Naive thymus-derived CD4-positive, alpha-beta T cell (primary cell): ENCODE measurements around the gene LANCL2. TPM values are rescaled to one million over a fixed set of nuclear protein-coding genes. Genes with fewer than 3 reads are reported as not detected.

Experiments
- ATAC-seq: fragments of 150-1000 bp; cut with Tn5 transposase; 2 replicates; pipeline ENCODE4 v1.10.0; 2021; ENCODE audit warnings: mild to moderate bottlenecking, moderate library complexity
- CTCF ChIA-PET: fragments of 350-600 bp; sonication (Branson Sonifier 250); formaldehyde crosslinking; loops from one replicate; lab custom pipeline; 2021; ENCODE audit warnings: antibody characterized with exemption; lab: Charles Lee
- POLR2A ChIA-PET: fragments of 350-600 bp; sonication (Branson Sonifier 250); formaldehyde crosslinking; loops from one replicate; lab custom pipeline; 2021; ENCODE audit warnings: antibody characterized with exemption, inconsistent platforms; lab: Charles Lee
- DNase-seq, 9 donors: peaks; one replicate each; pipeline versions ENCODE4 v3.0.0 to v3.0.0-alpha.2; 2020 to 2022; ENCODE audit warnings: mixed read lengths in 1 of 9
- H3K27ac ChIP-seq: one replicate; pipeline ENCODE4 v1.7.0; 2013; ENCODE audit warnings: mild to moderate bottlenecking, low read depth, low read length, moderate library complexity
- H3K27me3 ChIP-seq, 2 donors: one replicate each; pipeline ENCODE4 v1.7.0; 2013; ENCODE audit warnings: low read length in 2 of 2, mild to moderate bottlenecking in 2 of 2, moderate library complexity in 2 of 2; ENCODE audit not compliant: control insufficient read depth in 2 of 2, insufficient read depth in 2 of 2
- H3K36me3 ChIP-seq, 3 experiments: 1 replicate in 2 of 3; 2 replicates in 1 of 3; pipeline ENCODE4 v1.7.0; 2013; ENCODE audit warnings: low read length in 3 of 3, mild to moderate bottlenecking in 3 of 3, moderate library complexity in 1 of 3; ENCODE audit not compliant: insufficient read depth in 3 of 3, control insufficient read depth in 2 of 3
- H3K4me1 ChIP-seq, 2 donors: one replicate each; pipeline ENCODE4 v1.7.0; 2013; ENCODE audit warnings: low read length in 2 of 2, mild to moderate bottlenecking in 2 of 2, moderate library complexity in 1 of 2; ENCODE audit not compliant: control insufficient read depth in 2 of 2, insufficient read depth in 2 of 2
- H3K4me3 ChIP-seq: 2 replicates; pipeline ENCODE4 v1.7.0; 2013; ENCODE audit warnings: mild to moderate bottlenecking, low read length
- H3K9me3 ChIP-seq, 3 experiments: 1 replicate in 2 of 3; 2 replicates in 1 of 3; pipeline ENCODE4 v1.7.0; 2013; ENCODE audit warnings: low read length in 3 of 3; ENCODE audit not compliant: control insufficient read depth in 2 of 3
- H3K27ac Mint-ChIP-seq, 9 donors: one replicate each; pipeline ENCODE4 v1.8.0; 2020 to 2022; ENCODE audit warnings: mixed read lengths in 9 of 9, mild to moderate bottlenecking in 8 of 9, moderate library complexity in 5 of 9, inconsistent platforms in 2 of 9
- H3K27me3 Mint-ChIP-seq, 5 donors: one replicate each; pipeline ENCODE4 v1.8.0; 2021 to 2022; ENCODE audit warnings: mixed read lengths in 5 of 5, mild to moderate bottlenecking in 1 of 5
- H3K36me3 Mint-ChIP-seq, 5 donors: one replicate each; pipeline ENCODE4 v1.8.0; 2020 to 2022; ENCODE audit warnings: mixed read lengths in 5 of 5, mild to moderate bottlenecking in 3 of 5, inconsistent platforms in 1 of 5
- H3K4me1 Mint-ChIP-seq, 7 donors: one replicate each; pipeline ENCODE4 v1.8.0; 2020 to 2022; ENCODE audit warnings: mixed read lengths in 7 of 7, mild to moderate bottlenecking in 3 of 7, inconsistent platforms in 1 of 7
- H3K4me3 Mint-ChIP-seq, 10 donors: one replicate each; pipeline ENCODE4 v1.8.0; 2020 to 2022; ENCODE audit warnings: mild to moderate bottlenecking in 10 of 10, mixed read lengths in 10 of 10, moderate library complexity in 6 of 10, inconsistent platforms in 2 of 10
- H3K9me3 Mint-ChIP-seq, 11 donors: one replicate each; pipeline ENCODE4 v1.8.0; 2020 to 2022; ENCODE audit warnings: mixed read lengths in 11 of 11, mild to moderate bottlenecking in 4 of 11, inconsistent platforms in 1 of 11, moderate library complexity in 1 of 11
- intact Hi-C, 2 donors: fragments of 100-400 bp; cut with micrococcal nuclease; formaldehyde crosslinking; loops; one replicate each; pipeline ENCODE4 v1.15.1; 2023
- polyA plus RNA-seq, 2 donors: library from polyadenylated mRNA; unstranded; fragments of 300-500 nt; fragmentation: Illumina TruSeq; gene quantifications; one replicate each; pipeline ENCODE4 v1.2.3, GENCODE V29; 2021
- total RNA-seq, 6 experiments: library from RNA in 5 of 6; stranded (reverse) in 5 of 6; gene quantifications; 1 replicate in 5 of 6; 2 replicates in 1 of 6; pipeline ENCODE4 v1.2.3 and lab custom pipeline; 2021 to 2026

Gene LANCL2
- total and polyA plus RNA-seq, 7 experiments from 2014 or later: 4.8 to 10.5 (median 8.2) TPM

DNA sequence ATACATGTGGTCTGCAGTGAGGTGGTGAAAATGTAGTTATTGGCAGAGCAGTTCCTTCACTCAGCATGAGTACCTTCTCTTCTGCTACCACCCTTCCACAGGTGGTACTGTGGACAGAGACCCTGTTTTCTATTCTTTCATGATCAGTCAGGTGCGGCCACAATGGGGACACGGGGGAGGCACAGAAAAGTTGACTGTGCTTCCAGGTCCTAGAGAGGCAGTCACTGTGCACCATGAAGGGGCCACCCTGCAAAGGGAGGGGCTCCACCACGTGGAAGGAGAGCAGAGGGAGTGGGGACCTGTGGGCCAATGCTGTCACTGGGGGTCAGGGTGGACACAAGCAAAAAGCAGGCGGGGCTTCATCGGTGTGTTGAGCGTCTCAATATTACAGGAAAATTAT is 3.6 kb upstream of the LANCL2 start:
- ATAC-seq: no peak
- no peak for DNase-seq
- Histone ChIP-seq H3K27me3 (no peaks in the 10 kb centered on the region), H3K4me3 (no peak overlapping the region), H3K36me3 (peaks cover 0 to 10% (median 0%) of the 10 kb centered on the region in 3 experiments), H3K27ac (no peak overlapping the region), H3K9me3 (no peaks in the 10 kb centered on the region), H3K4me1 (peaks cover 0 to 4% of the 10 kb centered on the region in 2 donors)
- H3K27me3 Mint-ChIP-seq: peaks cover 4 to 13% (median 9%) of the 10 kb centered on the region in 5 donors
- H3K27ac Mint-ChIP-seq: no peak overlapping the region
- ChIA-PET POLR2A (no interaction called here), CTCF (no interaction called here)
- peaks cover 6 to 14% (median 10%) of the 10 kb centered on the region in 7 donors for H3K4me1 Mint-ChIP-seq
- peaks cover 0 to under 1% (median 0%) of the 10 kb centered on the region in 5 donors for H3K36me3 Mint-ChIP-seq
- intact Hi-C loops: no loop called here
- peak overlapping the region in 2 of 10 donors; percentile 27 to 43 for H3K4me3 Mint-ChIP-seq
- H3K9me3 Mint-ChIP-seq: peaks cover 0 to 5% (median 0%) of the 10 kb centered on the region in 11 donors

DNA sequence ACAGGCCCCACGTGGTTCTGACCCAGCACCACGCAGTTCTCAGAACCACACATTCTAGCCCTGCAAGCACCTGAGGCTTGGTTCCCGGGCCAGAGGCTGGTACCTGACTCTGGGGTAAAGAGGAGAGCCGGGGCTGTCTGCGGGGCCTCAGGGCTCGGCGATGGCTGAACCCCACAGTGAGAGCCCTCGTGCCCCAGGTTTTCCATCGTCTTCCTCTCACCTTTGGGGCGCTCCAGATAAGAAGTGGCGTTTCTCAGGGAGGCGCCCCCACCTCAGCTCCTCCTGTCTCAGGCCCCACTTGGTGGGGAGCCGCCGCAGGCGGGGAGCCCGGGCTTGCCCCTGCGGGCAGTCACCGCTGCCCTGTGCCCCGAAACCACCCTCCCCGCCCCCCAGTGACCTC is 2.2 kb upstream of the LANCL2 start:
- Histone ChIP-seq H3K9me3 (no peaks in the 10 kb centered on the region), H3K4me1 (peaks cover 6 to 10% of the 10 kb centered on the region in 2 donors), H3K4me3 (no peak overlapping the region), H3K27ac (no peak overlapping the region), H3K27me3 (no peaks in the 10 kb centered on the region), H3K36me3 (peaks cover 0 to 11% (median 0%) of the 10 kb centered on the region in 3 experiments)
- ChIA-PET POLR2A (interaction anchor here (0.6 kb wide), 1 partner anchor 713 kb away, joined by 3 read pairs; no protein-coding TSS in a partner anchor), CTCF (no interaction called here)
- Mint-ChIP-seq H3K4me3 (peak overlapping the region in 1 of 10 donors; percentile 29), H3K27ac (no peak overlapping the region), H3K9me3 (peaks cover 0 to 5% (median 0%) of the 10 kb centered on the region in 11 donors), H3K36me3 (peaks cover 0 to 4% (median 0%) of the 10 kb centered on the region in 5 donors), H3K4me1 (peaks cover 9 to 23% (median 13%) of the 10 kb centered on the region in 7 donors), H3K27me3 (peaks cover 4 to 13% (median 9%) of the 10 kb centered on the region in 5 donors)
- intact Hi-C loops: no loop called here
- DNase-seq (no peak), ATAC-seq (no peak)

DNA sequence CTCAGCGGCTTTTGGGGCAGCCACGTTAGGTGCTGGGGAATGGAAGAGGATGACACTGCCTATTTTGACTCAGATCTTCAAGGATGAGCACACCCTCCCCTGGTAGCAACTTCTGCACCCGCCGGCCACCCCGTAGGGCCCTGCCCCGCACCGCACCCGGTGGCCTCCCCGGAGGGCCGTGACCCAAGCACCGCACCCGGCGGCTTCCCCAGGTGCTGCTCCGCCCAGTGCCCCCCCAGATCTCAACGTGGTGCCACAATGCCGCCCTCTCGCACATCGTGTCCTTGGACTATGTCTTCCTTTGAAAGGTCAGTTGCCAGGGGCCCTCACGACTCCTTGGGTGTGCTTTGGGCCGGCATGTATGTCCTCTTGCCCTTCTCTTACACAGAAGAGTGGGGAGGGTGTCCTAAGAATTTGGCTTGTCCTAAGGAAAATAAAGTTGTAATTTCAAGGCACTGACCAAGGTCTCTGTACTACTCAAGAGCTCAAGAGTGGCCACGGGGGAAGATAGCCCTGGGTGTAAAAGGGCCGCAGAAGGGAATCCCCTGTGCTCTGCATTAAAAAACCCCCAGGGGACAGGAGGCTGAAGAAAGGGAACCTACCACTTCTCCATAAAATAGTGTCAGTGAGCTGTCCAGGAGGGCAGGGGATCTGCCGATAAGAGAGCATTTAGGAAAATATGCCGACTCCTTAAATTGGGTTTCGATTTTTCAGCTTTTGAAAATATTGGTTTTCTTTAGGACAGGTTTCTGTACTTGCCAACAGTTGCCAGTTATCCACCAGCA is 1.6 kb upstream of the LANCL2 start:
- ATAC-seq (no peak), DNase-seq (no peak)
- H3K4me3 ChIP-seq: no peak overlapping the region
- peaks cover 9 to 27% (median 14%) of the 10 kb centered on the region in 7 donors for H3K4me1 Mint-ChIP-seq
- H3K4me1 ChIP-seq: peaks cover 6 to 10% of the 10 kb centered on the region in 2 donors
- H3K9me3 ChIP-seq: no peaks in the 10 kb centered on the region
- CTCF ChIA-PET: no interaction called here
- H3K9me3 Mint-ChIP-seq: peaks cover 0 to 5% (median 0%) of the 10 kb centered on the region in 11 donors
- H3K27ac Mint-ChIP-seq: peak overlapping the region in 1 of 9 donors; percentile 19
- H3K27me3 Mint-ChIP-seq: peaks cover 4 to 11% (median 6%) of the 10 kb centered on the region in 5 donors
- H3K27ac ChIP-seq: no peak overlapping the region
- peaks cover 0 to 11% (median 0%) of the 10 kb centered on the region in 3 experiments for H3K36me3 ChIP-seq
- POLR2A ChIA-PET: interaction anchor here (0.6 to 2.1 kb wide), 3 partner anchors 9 to 738 kb away, joined by 3 to 6 read pairs (median 4); no protein-coding TSS in a partner anchor
- peak overlapping the region in 3 of 10 donors; percentile 33 to 98 (median 95) for H3K4me3 Mint-ChIP-seq
- H3K27me3 ChIP-seq: no peaks in the 10 kb centered on the region
- peaks cover 0 to 4% (median 0%) of the 10 kb centered on the region in 5 donors for H3K36me3 Mint-ChIP-seq
- intact Hi-C loops: loop anchor here in 1 of 2 donors (2.0 kb wide), 1 partner anchor 105 kb away; no protein-coding TSS in a partner anchor

DNA sequence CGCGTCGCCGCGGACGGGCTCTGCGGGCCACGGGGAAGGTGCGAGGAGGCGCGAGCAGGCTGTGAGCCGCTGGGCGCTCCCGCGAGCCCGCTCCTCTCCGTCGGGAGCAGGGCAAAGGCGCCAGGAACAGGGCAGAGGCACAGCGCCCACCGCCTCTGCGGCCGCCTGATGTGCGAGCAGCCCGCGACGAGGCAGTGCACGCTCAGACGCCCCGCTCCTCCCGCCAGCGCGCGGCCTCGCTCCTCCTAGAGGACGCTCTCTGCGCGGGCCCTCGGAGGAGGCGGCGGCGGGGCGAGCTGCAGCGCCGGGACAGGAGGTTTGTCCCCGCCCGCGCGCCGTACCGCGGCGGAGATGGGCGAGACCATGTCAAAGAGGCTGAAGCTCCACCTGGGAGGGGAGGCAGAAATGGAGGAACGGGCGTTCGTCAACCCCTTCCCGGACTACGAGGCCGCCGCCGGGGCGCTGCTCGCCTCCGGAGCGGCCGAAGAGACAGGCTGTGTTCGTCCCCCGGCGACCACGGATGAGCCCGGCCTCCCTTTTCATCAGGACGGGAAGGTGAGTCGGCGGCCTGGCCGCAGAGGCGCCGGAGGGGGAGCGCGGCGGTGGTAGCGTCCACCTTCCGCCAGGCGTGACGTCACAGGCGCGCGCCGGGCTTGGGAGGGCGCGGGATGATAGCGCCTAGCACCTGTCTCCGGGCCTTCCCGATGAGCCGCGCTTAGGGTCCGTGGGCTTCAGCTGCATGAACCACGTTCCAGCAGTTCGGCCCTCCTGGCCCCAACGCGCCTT is 731 bp downstream of the LANCL2 start:
- peak overlapping the region; percentile 84 to 98 (median 95) for H3K4me3 Mint-ChIP-seq
- DNase-seq: peak; percentile 95 to 100 (median 99)

DNA sequence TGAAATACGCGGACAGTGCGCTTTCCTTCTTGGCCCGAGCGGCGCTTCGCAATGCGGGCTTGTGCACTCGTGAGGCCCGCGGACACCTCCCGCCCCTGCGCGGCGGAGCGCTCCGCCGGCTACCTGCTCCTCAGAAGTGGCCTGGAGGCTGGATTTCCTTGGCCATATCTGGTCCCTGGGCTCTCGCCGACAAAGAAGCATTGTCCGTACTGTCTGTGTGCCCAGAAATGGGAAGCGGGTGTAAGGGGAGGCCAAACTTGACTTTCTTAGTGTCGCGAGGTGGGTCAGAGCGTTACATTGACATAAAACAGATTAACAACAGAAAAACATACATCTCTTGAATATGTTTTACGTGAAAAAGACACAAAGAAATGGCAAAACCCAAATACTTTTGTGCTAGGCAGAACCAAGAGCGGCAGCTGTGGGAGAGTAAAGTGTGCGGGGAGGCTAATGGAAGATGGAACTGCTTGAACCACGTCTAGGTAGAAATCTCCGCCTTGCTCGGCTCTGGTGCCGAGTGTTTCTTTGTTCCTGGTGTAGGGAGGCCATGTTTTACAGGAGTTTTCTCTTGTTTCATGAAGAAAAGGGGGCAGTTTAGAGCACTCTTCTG is 1.4 kb downstream of the LANCL2 start:
- H3K27me3 ChIP-seq: no peaks in the 10 kb centered on the region
- peaks cover 10 to 30% (median 21%) of the 10 kb centered on the region in 7 donors for H3K4me1 Mint-ChIP-seq
- intact Hi-C loops: loop anchor here (1.0 to 5.0 kb wide), 11 partner anchors 49 to 740 kb away; partner anchors contain the start of genes CCT6A (in 2 of the 2), MRPS17 (in 2 of the 2), PSPH (in 2 of the 2) and SEC61G (in 2 of the 2)
- peaks cover 0 to 2% (median 0%) of the 10 kb centered on the region in 5 donors for H3K27me3 Mint-ChIP-seq
- peak overlapping the region; percentile 98 for H3K27ac ChIP-seq
- ATAC-seq (peak; percentile 5), DNase-seq (peak in 2 of 9 donors; percentile 12 to 43)
- peaks cover 0 to 5% (median 0%) of the 10 kb centered on the region in 11 donors for H3K9me3 Mint-ChIP-seq
- H3K27ac Mint-ChIP-seq: peak overlapping the region; percentile 96 to 100 (median 98)
- ChIA-PET CTCF (no interaction called here), POLR2A (interaction anchor here (0.6 to 1.9 kb wide), 21 partner anchors 9 to 740 kb away, joined by 3 to 19 read pairs (median 4); partner anchors contain the start of genes CCT6A, CHCHD2, PSPH and SEC61G)
- H3K4me3 Mint-ChIP-seq: peak overlapping the region; percentile 84 to 98 (median 95)
- no peaks in the 10 kb centered on the region for H3K9me3 ChIP-seq
- peak overlapping the region; percentile 95 for H3K4me3 ChIP-seq
- H3K4me1 ChIP-seq: peaks cover 6 to 10% of the 10 kb centered on the region in 2 donors
- peaks cover 0 to 4% (median 0%) of the 10 kb centered on the region in 5 donors for H3K36me3 Mint-ChIP-seq
- peaks cover 0 to 11% (median 0%) of the 10 kb centered on the region in 3 experiments for H3K36me3 ChIP-seq

More for the DNA sequence above, 731 bp downstream of the LANCL2 start:
- Histone ChIP-seq H3K36me3 (peaks cover 0 to 11% (median 0%) of the 10 kb centered on the region in 3 experiments), H3K27me3 (no peaks in the 10 kb centered on the region), H3K9me3 (no peaks in the 10 kb centered on the region), H3K4me1 (peaks cover 6 to 10% of the 10 kb centered on the region in 2 donors), H3K4me3 (peak overlapping the region; percentile 95), H3K27ac (peak overlapping the region; percentile 98)
- peaks cover 0 to 4% (median 0%) of the 10 kb centered on the region in 5 donors for H3K36me3 Mint-ChIP-seq
- peaks cover 0 to 2% (median 0%) of the 10 kb centered on the region in 5 donors for H3K27me3 Mint-ChIP-seq
- ATAC-seq: peak; percentile 96
- peak overlapping the region; percentile 96 to 100 (median 98) for H3K27ac Mint-ChIP-seq
- H3K4me1 Mint-ChIP-seq: peaks cover 10 to 30% (median 21%) of the 10 kb centered on the region in 7 donors
- peaks cover 0 to 5% (median 0%) of the 10 kb centered on the region in 11 donors for H3K9me3 Mint-ChIP-seq
- intact Hi-C loops: loop anchor here (1.0 to 5.0 kb wide), 15 partner anchors 49 to 740 kb away; partner anchors contain the start of genes CCT6A (in 2 of the 2), CHCHD2 (in 2 of the 2), MRPS17 (in 2 of the 2) and PSPH (in 2 of the 2)
- CTCF ChIA-PET: no interaction called here
- POLR2A ChIA-PET: interaction anchor here (0.6 to 1.9 kb wide), 20 partner anchors 9 to 741 kb away, joined by 3 to 19 read pairs (median 4); partner anchors contain the start of genes CCT6A, CHCHD2, PSPH and SEC61G
